Measurements from ENCODE around the gene AARS1.
"Not testable (repeated sequence)": the region's sequence is repeated elsewhere in the genome, so short reads cannot be mapped to it uniquely, and the experiment has no call there.

Gene AARS1

DNA sequence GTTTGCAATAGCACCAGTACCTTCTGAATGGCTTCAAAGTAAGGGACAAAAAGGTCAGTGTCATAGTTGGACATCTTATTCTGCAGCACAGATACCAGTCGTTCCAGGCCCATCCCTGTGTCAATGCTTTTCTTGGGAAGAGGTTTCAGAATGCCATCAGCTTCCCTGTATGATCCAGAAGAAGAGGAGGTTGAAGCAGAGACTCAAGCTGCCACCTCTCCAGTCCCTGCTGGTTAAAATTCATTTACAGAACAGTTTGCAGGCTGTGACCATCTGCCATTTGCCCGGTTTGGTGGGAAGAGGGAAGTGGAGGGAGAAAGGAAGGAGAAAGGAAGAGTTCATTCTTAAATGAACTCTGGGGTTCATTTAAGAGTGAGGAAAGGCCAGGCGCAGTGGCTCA lies 19.1 kb downstream of the AARS1 start:
- WGBS: 94% methylated on average over 3 of the region's 3 CpGs
- H3K36me3 ChIP-seq (ENCODE audit: insufficient read depth, low read length): peaks cover 94% of the 10 kb centered on the region
- no peak overlapping the region for H3K4me3 ChIP-seq (ENCODE audit: low read length)
- H3K9ac ChIP-seq (ENCODE audit: low read depth, low read length): no peak overlapping the region
- no peaks in the 10 kb centered on the region for H3K4me1 ChIP-seq (ENCODE audit: insufficient read depth, low read length)
- H3K27ac ChIP-seq (ENCODE audit: low read depth, low read length): no peak overlapping the region
- H3K9me3 ChIP-seq (ENCODE audit: insufficient read depth, low read depth, low read length): no peaks in the 10 kb centered on the region
- no peaks in the 10 kb centered on the region for H3K27me3 ChIP-seq (ENCODE audit: insufficient read depth, low read length)

DNA sequence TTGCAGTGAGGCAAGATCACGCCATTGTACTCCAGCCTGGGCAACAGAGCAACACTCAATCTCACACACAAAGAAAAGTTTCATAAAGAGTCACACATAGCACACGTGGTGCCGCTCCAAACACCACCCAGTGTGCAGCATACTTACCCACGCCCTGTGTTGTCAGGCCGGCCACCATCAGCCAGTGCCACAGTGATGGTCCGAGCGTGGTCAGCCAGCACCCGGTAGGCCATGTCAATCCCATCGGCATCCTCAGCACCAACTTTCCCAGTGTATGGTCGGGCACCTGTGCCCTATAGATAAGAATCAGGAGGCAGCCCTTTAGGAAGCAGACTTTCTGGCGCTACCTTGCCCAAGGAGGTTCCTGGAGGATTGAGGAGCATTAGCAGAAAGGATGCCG lies 19.8 kb downstream of the AARS1 start:
- peaks cover 94% of the 10 kb centered on the region for H3K36me3 ChIP-seq (ENCODE audit: insufficient read depth, low read length)

DNA sequence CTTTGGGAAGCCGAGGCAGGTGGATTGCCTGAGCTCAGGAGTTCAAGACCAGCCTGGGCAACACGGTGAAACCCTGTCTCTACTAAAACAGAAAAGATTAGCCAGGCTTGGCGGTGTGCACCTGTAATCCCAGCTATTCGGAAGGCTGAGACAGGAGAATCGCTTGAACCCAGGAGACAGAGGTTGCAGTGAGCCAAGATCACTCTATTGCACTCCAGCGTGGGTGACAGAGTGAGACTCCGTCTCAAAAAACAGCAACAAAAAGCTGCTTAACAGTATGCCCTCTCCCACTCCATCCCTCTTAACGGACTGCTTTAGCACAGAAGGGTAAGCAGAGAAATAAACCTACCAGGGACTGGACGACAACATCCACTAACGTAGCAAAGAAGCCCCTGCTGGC lies 21.4 kb downstream of the AARS1 start:
- H3K36me3 ChIP-seq (ENCODE audit: insufficient read depth, low read length): peaks cover 97% of the 10 kb centered on the region

More for the DNA sequence above, 19.8 kb downstream of the AARS1 start:
- WGBS: 92% methylated on average over 12 of the region's 12 CpGs
- H3K9ac ChIP-seq (ENCODE audit: low read depth, low read length): no peak overlapping the region
- H3K9me3 ChIP-seq (ENCODE audit: insufficient read depth, low read depth, low read length): no peaks in the 10 kb centered on the region
- H3K27me3 ChIP-seq (ENCODE audit: insufficient read depth, low read length): no peaks in the 10 kb centered on the region
- H3K27ac ChIP-seq (ENCODE audit: low read depth, low read length): no peak overlapping the region
- no peak overlapping the region for H3K4me3 ChIP-seq (ENCODE audit: low read length)
- no peaks in the 10 kb centered on the region for H3K4me1 ChIP-seq (ENCODE audit: insufficient read depth, low read length)

DNA sequence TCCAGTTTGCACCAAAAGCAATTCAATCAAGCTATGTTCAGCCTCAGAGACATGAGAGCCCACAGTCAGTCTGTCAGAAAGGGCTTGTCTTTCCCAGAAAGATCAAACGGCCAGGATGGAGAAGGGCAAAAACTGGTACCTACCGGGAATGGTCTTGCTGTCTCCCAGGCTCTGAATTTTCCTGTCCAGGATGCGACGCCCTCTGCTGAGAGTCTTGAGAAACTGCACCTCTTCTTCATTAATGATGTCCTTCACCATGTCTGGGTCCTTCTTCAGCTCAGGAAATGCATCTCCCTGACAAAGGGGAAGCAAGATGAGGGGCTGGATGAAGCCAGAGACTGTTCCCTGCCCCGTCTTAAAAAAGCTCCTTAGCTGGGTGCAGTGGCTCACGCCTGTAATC lies 21.8 kb downstream of the AARS1 start:
- 79% methylated on average over 6 of the region's 6 CpGs for WGBS
- H3K27ac ChIP-seq (ENCODE audit: low read depth, low read length): no peak overlapping the region
- H3K4me3 ChIP-seq (ENCODE audit: low read length): no peak overlapping the region
- H3K9me3 ChIP-seq (ENCODE audit: insufficient read depth, low read depth, low read length): no peaks in the 10 kb centered on the region
- H3K36me3 ChIP-seq (ENCODE audit: insufficient read depth, low read length): peaks cover 97% of the 10 kb centered on the region
- no peak overlapping the region for H3K9ac ChIP-seq (ENCODE audit: low read depth, low read length)
- H3K4me1 ChIP-seq (ENCODE audit: insufficient read depth, low read length): no peaks in the 10 kb centered on the region
- H3K27me3 ChIP-seq (ENCODE audit: insufficient read depth, low read length): no peaks in the 10 kb centered on the region

More for the DNA sequence above, 21.4 kb downstream of the AARS1 start:
- not testable (repeated sequence) for H3K27me3 ChIP-seq (ENCODE audit: insufficient read depth, low read length); H3K9me3 ChIP-seq (ENCODE audit: insufficient read depth, low read depth, low read length); H3K9ac ChIP-seq (ENCODE audit: low read depth, low read length); H3K4me1 ChIP-seq (ENCODE audit: insufficient read depth, low read length); H3K4me3 ChIP-seq (ENCODE audit: low read length); H3K27ac ChIP-seq (ENCODE audit: low read depth, low read length)
- WGBS: 92% methylated on average over 10 of the region's 10 CpGs

DNA sequence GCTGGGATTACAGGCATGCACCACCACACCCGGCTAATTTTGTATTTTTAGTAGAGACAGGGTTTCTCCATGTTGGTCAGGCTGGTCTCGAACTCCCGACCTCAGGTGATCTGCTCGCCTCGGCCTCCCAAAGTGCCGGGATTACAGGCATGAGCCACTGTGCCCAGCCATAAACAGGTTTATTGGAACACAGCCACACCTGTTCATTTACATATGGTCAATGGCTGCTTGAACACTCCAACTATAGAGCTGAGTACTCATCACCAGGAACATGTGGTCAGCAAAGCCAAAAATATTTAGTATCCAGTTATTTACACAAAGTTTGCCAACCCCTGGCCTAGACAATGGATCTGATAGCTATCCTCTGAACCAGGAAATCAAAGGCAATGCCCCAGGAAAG lies 29.4 kb downstream of the AARS1 start:
- not testable (repeated sequence) for H3K4me1 ChIP-seq (ENCODE audit: insufficient read depth, low read length); H3K9me3 ChIP-seq (ENCODE audit: insufficient read depth, low read depth, low read length); H3K27me3 ChIP-seq (ENCODE audit: insufficient read depth, low read length); H3K9ac ChIP-seq (ENCODE audit: low read depth, low read length); H3K27ac ChIP-seq (ENCODE audit: low read depth, low read length); H3K4me3 ChIP-seq (ENCODE audit: low read length)
- WGBS: 97% methylated on average over 5 of the region's 6 CpGs
- peaks cover 98% of the 10 kb centered on the region for H3K36me3 ChIP-seq (ENCODE audit: insufficient read depth, low read length)

DNA sequence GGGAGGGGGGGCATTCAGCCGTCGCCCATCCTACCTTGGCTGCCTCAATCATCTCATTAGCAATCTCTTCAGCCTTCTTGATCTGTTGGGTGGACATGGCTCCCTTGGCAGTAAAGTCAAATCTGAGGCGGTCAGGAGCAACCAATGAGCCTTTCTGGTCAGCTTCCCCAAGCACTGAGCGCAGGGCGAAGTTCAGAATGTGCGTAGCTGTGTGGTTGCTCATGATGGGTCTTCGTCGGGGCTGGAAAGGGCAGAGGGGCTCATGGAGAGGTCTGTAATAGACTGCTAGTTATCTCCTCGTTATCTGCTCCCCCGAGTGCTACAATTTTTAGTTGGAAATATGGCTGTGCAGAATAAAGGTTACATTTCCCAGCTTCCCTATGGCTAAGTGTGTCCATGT lies 30.4 kb downstream of the AARS1 start:
- Histone ChIP-seq H3K4me3 (ENCODE audit: low read length) (no peak overlapping the region), H3K36me3 (ENCODE audit: insufficient read depth, low read length) (peaks cover 98% of the 10 kb centered on the region), H3K27ac (ENCODE audit: low read depth, low read length) (no peak overlapping the region), H3K9ac (ENCODE audit: low read depth, low read length) (no peak overlapping the region), H3K27me3 (ENCODE audit: insufficient read depth, low read length) (no peaks in the 10 kb centered on the region), H3K9me3 (ENCODE audit: insufficient read depth, low read depth, low read length) (no peaks in the 10 kb centered on the region), H3K4me1 (ENCODE audit: insufficient read depth, low read length) (no peaks in the 10 kb centered on the region)
- WGBS: 96% methylated on average over 10 of the region's 10 CpGs

DNA sequence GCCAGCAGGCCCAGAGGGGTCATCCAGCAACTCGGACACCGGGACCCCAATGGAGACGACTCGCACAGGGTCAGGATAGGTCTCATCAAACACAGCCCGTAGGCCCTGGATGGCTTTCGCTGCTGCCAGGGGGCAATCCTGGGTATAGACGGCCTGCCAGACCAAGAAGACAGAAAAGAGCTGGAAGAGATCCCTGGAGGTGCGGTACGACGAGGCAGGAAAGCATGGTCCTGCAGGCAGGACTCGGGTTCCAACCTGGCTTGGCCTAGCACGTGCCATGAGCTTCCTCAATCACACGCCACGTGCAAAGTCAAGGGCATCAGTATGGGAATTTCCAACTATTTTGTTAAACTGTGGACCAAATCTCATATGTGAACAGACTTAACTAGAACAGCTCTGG lies 31.2 kb downstream of the AARS1 start:
- Histone ChIP-seq H3K4me3 (ENCODE audit: low read length) (no peak overlapping the region), H3K27me3 (ENCODE audit: insufficient read depth, low read length) (no peaks in the 10 kb centered on the region), H3K9ac (ENCODE audit: low read depth, low read length) (no peak overlapping the region), H3K27ac (ENCODE audit: low read depth, low read length) (no peak overlapping the region), H3K4me1 (ENCODE audit: insufficient read depth, low read length) (no peaks in the 10 kb centered on the region), H3K9me3 (ENCODE audit: insufficient read depth, low read depth, low read length) (no peaks in the 10 kb centered on the region), H3K36me3 (ENCODE audit: insufficient read depth, low read length) (peaks cover 98% of the 10 kb centered on the region)
- 97% methylated on average over 14 of the region's 14 CpGs for WGBS

DNA sequence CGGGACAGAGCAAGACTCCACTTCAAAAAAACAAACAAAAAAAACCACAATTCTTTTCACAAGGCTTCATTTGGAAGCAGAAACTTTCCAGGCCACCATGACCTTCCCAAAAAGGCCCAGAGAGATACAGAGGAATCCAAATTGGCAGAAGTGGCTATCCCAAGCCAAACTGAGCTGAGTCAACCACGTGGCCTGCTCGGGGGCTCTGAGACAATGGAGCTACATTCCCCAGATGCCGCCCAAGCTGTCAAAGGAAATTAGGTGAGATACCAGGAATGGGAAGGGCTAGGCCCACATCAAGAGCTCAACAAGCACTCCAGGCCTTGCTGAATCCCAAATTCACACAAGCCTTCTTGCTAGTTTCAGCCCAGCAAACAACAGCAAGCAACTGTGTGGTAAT lies 31.9 kb downstream of the AARS1 start:
- Histone ChIP-seq H3K36me3 (ENCODE audit: insufficient read depth, low read length) (peaks cover 98% of the 10 kb centered on the region), H3K27ac (ENCODE audit: low read depth, low read length) (no peak overlapping the region), H3K4me3 (ENCODE audit: low read length) (no peak overlapping the region), H3K27me3 (ENCODE audit: insufficient read depth, low read length) (no peaks in the 10 kb centered on the region), H3K9me3 (ENCODE audit: insufficient read depth, low read depth, low read length) (no peaks in the 10 kb centered on the region), H3K9ac (ENCODE audit: low read depth, low read length) (no peak overlapping the region), H3K4me1 (ENCODE audit: insufficient read depth, low read length) (no peaks in the 10 kb centered on the region)
- WGBS: 80% methylated on average over 4 of the region's 4 CpGs

DNA sequence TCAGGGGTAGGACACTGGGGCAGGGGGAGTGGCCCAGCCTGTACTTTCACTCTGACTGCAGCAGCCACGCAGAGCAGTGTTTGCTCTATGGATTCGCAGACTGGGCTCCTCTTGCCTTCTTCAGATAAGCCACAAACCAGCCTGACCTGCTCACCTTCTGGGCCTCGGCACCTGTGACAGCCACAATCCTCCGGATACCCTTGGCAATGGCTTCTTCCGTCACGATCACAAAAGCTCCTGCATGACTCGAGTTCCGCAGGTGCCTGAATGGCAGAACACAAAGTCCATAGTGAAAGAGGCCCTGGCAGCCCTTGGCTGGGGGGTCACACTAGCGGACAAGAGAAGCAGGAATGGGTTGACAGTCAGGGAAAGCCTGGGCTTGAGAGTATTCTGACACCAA lies 33.7 kb downstream of the AARS1 start:
- Histone ChIP-seq H3K9ac (ENCODE audit: low read depth, low read length) (no peak overlapping the region), H3K4me3 (ENCODE audit: low read length) (no peak overlapping the region), H3K27ac (ENCODE audit: low read depth, low read length) (no peak overlapping the region), H3K36me3 (ENCODE audit: insufficient read depth, low read length) (peaks cover 85% of the 10 kb centered on the region), H3K9me3 (ENCODE audit: insufficient read depth, low read depth, low read length) (no peaks in the 10 kb centered on the region), H3K27me3 (ENCODE audit: insufficient read depth, low read length) (no peaks in the 10 kb centered on the region), H3K4me1 (ENCODE audit: insufficient read depth, low read length) (no peaks in the 10 kb centered on the region)
- 95% methylated on average over 9 of the region's 9 CpGs for WGBS

DNA sequence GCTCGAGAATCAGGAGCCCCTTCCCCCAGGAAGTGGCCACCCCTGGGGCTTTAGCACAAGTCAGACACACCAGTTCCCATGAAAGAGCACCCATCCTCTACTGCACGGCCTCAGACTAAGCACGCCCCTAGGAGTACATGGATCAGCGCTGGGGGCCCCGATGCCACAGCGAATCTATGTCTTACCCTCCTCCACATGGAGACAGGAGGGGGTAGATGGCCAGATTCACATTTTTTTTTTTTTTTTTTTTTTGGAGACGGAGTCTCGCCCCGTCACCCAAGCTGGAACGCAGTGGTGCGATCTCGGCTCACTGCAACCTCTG lies 34.4 kb downstream of the AARS1 start:
- peaks cover 81% of the 10 kb centered on the region for H3K36me3 ChIP-seq (ENCODE audit: insufficient read depth, low read length)
- no peak overlapping the region for H3K9ac ChIP-seq (ENCODE audit: low read depth, low read length)
- H3K4me3 ChIP-seq (ENCODE audit: low read length): no peak overlapping the region
- no peaks in the 10 kb centered on the region for H3K9me3 ChIP-seq (ENCODE audit: insufficient read depth, low read depth, low read length)
- no peaks in the 10 kb centered on the region for H3K27me3 ChIP-seq (ENCODE audit: insufficient read depth, low read length)
- peak overlapping the region; percentile 56; the same call in 1 of the 2 replicates for H3K27ac ChIP-seq (ENCODE audit: low read depth, low read length)
- 94% methylated on average over 11 of the region's 12 CpGs for WGBS
- H3K4me1 ChIP-seq (ENCODE audit: insufficient read depth, low read length): no peaks in the 10 kb centered on the region

DNA sequence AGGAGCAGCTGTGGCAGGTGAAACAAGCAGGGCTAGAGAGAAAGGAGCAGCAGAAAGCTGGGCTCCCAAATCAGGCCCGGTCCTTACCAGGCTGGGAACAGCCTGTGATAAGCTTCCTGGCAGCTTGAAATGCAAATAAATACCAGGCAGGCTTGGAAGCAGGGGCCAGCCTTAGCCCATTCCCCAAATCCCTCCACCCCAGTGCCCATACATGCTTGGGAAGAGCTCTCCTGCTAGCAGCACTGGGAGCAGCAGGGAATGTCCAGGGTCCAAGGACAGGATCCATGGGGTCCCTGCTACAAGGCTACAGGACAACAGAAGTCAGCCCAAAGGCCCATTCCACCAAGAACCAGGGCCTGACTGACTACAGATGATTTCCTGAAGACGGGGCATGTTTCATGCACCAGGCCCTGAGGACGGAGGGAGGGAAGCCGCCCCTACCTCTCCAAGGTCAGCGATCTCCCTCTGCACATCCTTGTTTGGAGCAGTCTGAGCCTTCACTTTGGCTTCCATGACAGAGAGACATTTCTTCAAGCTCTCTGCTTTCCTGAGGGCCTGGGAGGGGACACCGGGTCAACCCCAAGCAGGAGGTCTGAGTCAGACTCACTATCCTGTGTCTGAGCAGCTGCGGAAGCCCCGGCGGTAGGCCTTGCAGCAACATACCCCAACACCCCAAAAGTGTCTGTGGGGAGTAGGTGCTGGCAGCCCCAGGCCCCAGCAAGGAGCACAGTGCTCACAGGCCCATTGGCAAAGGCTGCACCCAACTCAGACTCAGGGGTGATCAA lies 34.9 kb downstream of the AARS1 start:
- Histone ChIP-seq H3K4me3 (ENCODE audit: low read length) (no peak overlapping the region), H3K27me3 (ENCODE audit: insufficient read depth, low read length) (no peaks in the 10 kb centered on the region), H3K9me3 (ENCODE audit: insufficient read depth, low read depth, low read length) (no peaks in the 10 kb centered on the region), H3K9ac (ENCODE audit: low read depth, low read length) (no peak overlapping the region), H3K36me3 (ENCODE audit: insufficient read depth, low read length) (peaks cover 79% of the 10 kb centered on the region), H3K4me1 (ENCODE audit: insufficient read depth, low read length) (no peaks in the 10 kb centered on the region), H3K27ac (ENCODE audit: low read depth, low read length) (peak overlapping the region; percentile 56; the same call in 1 of the 2 replicates)
- 96% methylated on average over 9 of the region's 9 CpGs for WGBS
